GM18502 (cell line): ENCODE data around the gene CRLF3.
"Not testable (repeated sequence)": the region's sequence is repeated elsewhere in the genome, so short reads cannot be mapped to it uniquely, and the experiment has no call there.

Experiments
- ATAC-seq: cut with Tn5 transposase; IDR thresholded peaks from one replicate; pipeline ENCODE4 v1.9.1; 2021; ENCODE audit warnings: mild to moderate bottlenecking; ENCODE audit not compliant: unreplicated experiment, poor library complexity

Gene CRLF3

DNA sequence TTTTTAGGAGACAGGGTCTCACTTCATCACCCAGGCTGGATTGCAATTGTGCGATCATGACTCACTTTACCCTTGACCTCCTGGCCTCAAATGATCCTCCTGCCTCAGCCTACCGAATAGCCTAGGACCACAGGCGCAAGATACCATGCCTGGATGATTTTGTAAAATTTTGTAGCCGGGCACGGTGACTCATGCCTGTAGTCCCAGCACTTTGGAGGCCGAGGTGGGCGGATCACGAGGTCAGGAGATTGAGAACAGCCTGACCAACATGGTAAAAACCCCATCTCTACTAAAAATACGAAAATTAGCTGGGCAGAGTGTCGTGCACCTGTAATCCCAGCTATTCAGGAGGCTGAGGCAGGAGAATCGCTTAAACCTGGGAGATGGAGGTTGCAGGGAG, 73.5 kb downstream of the CRLF3 start:
- ATAC-seq, result not testable (repeated sequence)

DNA sequence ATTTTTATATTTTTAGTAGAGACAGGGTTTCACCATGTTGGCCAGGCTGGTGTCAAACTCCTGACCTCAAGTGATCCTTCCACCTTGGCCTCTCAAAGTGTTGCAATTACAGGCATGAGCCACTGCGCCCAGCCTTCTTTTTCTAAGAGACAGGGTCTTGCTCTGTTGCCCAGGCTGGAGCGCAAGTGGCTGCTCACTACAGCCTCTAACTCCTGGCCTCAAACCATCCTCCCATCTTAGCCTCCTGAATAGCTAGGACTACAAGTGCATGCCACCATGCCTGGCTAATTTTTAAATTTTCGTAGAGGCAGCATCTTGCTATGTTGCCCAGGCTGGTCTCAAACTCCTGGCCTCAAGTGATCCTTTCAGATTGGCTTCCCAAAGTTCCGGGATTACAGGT, 76.9 kb downstream of the CRLF3 start:
- ATAC-seq, result not testable (repeated sequence)

DNA sequence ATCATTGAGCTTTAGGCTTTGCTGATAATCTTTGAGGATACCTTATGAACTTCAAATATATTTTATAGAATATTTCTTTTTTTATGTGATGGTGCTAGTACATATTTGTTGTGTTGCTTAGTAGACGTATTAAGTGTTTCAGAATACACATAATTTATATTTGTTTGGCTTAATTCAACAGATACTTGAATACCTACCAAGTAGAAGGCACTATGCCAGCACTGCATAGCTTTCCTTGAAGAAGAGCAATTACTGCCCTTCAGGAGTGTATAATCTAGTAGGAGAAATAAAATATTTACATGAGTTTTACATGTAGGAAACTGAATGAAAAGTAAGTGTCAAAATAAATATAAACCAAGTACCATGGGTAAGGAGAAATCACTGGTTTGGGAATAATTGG, 81.8 kb downstream of the CRLF3 start:
- ATAC-seq, result not testable (repeated sequence)

DNA sequence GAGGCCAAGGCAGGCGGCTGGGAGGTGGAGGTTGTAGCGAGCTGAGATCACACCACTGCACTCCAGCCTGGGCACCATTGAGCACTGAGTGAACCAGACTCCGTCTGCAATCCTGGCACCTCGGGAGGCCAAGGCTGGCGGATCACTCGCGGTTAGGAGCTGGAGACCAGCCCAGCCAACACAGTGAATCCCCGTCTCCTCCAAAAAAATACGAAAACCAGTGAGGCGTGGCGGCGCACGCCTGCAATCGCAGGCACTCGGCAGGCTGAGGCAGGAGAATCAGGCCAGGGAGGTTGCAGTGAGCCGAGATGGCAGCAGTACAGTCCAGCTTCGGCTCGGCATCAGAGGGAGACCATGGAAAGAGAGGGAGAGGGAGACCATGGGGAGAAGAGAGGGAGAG, 88.1 kb downstream of the CRLF3 start:
- ATAC-seq, result not testable (repeated sequence)

DNA sequence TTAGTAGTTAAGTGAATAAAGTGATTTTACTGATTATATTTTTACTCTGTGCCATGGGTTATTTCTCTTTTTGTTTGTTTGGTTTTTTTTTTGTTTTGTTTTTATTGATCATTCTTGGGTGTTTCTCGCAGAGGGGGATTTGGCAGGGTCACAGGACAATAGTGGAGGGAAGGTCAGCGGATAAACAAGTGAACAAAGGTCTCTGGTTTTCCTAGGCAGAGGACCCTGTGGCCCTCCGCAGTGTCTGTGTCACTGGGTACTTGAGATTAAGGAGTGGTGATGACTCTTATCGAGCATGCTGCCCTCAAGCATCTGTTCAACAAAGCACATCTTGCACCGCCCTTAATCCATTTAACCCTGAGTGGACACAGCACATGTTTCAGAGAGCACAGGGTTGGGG, 88.8 kb downstream of the CRLF3 start:
- ATAC-seq, result not testable (repeated sequence)

DNA sequence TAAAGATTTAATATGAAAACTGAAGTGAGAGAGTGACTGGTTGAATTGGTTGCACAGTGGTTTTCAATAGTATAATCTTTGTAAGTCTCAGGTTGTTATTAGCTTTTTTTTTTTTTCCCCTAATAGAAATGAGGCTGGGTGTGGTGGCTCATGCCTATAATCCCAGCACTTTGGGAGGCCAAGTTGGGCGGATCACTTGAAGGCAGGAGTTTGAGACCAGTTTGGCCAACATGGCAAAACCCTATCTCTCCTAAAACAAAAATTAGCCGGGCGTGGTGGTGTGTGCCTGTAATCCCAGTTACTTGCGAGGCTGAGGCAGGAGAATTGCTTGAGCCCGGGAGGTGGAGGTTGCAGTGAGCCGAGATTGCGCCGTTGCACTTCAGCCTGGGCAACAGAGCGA, 89.3 kb downstream of the CRLF3 start:
- not testable (repeated sequence) for ATAC-seq

DNA sequence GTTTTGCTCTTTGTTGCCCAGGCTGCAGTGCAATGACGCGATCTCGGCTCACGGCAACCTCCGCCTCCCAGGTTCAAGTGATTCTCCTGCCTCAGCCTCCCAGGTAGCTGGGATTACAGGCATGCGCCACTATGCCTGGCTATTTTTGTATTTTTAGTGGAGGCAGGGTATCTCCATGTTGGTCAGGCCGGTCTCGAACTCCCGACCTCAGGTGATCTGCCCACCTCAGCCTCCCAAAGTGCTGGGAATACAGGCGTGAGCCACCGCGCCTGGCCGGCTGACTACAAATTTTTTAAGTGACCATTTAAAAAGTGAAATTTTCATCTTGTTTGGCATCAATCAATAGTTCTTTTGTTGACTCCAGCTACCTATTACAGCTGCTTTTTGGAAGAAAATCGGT, 90.3 kb downstream of the CRLF3 start:
- not testable (repeated sequence) for ATAC-seq
